Measurements from ENCODE around the gene ARHGAP42. TPM values are rescaled to one million over a fixed set of nuclear protein-coding genes. Genes with fewer than 3 reads are reported as not detected.

ARHGAP42 gene
- polyA plus RNA-seq, 1 donor (not counting 4 experiments of a cell fraction or from before 2014, with no cell fraction given): 5.5 TPM

DNA sequence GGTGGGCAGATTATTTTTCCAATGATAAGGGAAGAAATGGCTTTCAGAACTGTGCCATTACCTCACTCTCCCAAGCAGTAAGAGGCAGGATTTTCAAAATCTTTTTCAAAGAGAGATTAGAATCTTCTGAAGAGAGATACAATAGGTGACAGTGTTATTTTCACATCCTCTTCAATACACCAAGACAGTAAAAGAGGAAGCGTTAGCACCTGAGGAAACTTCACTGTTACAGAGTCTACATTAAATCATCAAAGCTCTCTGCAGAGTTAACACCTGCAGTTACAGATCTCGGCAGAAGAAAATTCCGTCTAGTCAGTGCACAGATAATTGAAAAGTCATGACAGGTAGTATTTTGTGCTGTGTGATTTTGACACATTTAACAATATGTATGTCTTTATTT, 297.6 kb downstream of the ARHGAP42 start:
- no peaks in the 10 kb centered on the region for H3K9me3 ChIP-seq (ENCODE audit: control insufficient read depth, low read depth, low read length)
- no peak overlapping the region for H3K27ac ChIP-seq (ENCODE audit: control insufficient read depth, insufficient read depth, low read length)
- no peaks in the 10 kb centered on the region for H3K36me3 ChIP-seq (ENCODE audit: control insufficient read depth in 2 of 2, extremely low read depth in 1 of 2, insufficient read depth in 2 of 2, low read length in 2 of 2)
- H3K4me3 ChIP-seq (ENCODE audit: control insufficient read depth in 2 of 3, extremely low read depth in 1 of 3, insufficient read depth in 2 of 3, low read depth in 1 of 3, low read length in 3 of 3): no peak overlapping the region
- H3K27me3 ChIP-seq (ENCODE audit: control insufficient read depth, extremely low read depth, insufficient read depth, low read length): no peaks in the 10 kb centered on the region
- no peak overlapping the region for H3K4me2 ChIP-seq (ENCODE audit: control insufficient read depth, extremely low read depth, insufficient read depth, low read depth, low read length)
- no peak overlapping the region for H2AFZ ChIP-seq (ENCODE audit: control insufficient read depth, low read length)
- DNase-seq (ENCODE audit: low read depth, low spot score) (no peak), FAIRE-seq (no peak)
- H3K79me2 ChIP-seq (ENCODE audit: control insufficient read depth, insufficient read depth, low read length): no peaks in the 10 kb centered on the region
- H4K20me1 ChIP-seq (ENCODE audit: control insufficient read depth, extremely low read depth, insufficient read depth, low read length): no peaks in the 10 kb centered on the region
- TF ChIP-seq, protein P1, sequence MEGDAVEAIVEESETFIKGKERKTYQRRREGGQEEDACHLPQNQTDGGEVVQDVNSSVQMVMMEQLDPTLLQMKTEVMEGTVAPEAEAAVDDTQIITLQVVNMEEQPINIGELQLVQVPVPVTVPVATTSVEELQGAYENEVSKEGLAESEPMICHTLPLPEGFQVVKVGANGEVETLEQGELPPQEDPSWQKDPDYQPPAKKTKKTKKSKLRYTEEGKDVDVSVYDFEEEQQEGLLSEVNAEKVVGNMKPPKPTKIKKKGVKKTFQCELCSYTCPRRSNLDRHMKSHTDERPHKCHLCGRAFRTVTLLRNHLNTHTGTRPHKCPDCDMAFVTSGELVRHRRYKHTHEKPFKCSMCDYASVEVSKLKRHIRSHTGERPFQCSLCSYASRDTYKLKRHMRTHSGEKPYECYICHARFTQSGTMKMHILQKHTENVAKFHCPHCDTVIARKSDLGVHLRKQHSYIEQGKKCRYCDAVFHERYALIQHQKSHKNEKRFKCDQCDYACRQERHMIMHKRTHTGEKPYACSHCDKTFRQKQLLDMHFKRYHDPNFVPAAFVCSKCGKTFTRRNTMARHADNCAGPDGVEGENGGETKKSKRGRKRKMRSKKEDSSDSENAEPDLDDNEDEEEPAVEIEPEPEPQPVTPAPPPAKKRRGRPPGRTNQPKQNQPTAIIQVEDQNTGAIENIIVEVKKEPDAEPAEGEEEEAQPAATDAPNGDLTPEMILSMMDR (optimal IDR thresholded peaks at IDR 0.05 in 1 of 3, IDR thresholded peaks at IDR 0.05 in 1 of 3, conservative IDR thresholded peaks at IDR 0.05 in 1 of 3; ENCODE audit: extremely low read depth in 1 of 3, insufficient read depth in 2 of 3, low read length in 3 of 3): no peak
- no peak for TF ChIP-seq EZH2 (IDR thresholded peaks at IDR 0.05; ENCODE audit: low read length)
- H3K9ac ChIP-seq (ENCODE audit: control insufficient read depth, extremely low read depth, insufficient read depth, low read length): no peak overlapping the region
- no peaks in the 10 kb centered on the region for H3K9me1 ChIP-seq (ENCODE audit: control insufficient read depth, extremely low read depth, insufficient read depth, low read length)
- dilution Hi-C loops (cut with MboI; ENCODE audit: extremely low pct_ligation_motif_present, low sequenced_read_pairs): no loop called here
- H3K4me1 ChIP-seq (ENCODE audit: control insufficient read depth, extremely low read depth, insufficient read depth, low read length): no peaks in the 10 kb centered on the region

DNA sequence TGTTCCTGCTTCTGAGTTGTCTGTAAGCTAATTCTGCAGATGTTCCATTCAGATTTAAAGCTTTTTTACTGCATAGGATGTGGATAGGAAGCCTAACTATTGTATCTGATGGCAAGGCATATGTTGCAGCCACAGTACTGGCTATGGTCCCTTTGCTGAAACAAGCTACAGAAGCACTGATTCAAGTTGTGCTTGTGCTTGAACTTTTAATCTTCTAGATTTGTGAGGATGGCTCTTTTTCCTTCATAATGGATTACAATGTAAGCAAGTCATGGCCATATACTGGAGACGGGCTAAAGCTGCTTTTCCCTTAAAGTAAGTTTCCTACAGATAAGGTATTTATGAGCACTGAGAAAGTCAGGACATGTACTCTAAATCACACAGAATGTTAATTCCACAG, 303.8 kb downstream of the ARHGAP42 start:
- Histone ChIP-seq H3K9me1 (ENCODE audit: control insufficient read depth, extremely low read depth, insufficient read depth, low read length) (no peaks in the 10 kb centered on the region), H3K36me3 (ENCODE audit: control insufficient read depth in 2 of 2, extremely low read depth in 1 of 2, insufficient read depth in 2 of 2, low read length in 2 of 2) (no peaks in the 10 kb centered on the region), H3K4me3 (ENCODE audit: control insufficient read depth in 2 of 3, extremely low read depth in 1 of 3, insufficient read depth in 2 of 3, low read depth in 1 of 3, low read length in 3 of 3) (no peak overlapping the region), H3K9me3 (ENCODE audit: control insufficient read depth, low read depth, low read length) (no peaks in the 10 kb centered on the region), H3K27me3 (ENCODE audit: control insufficient read depth, extremely low read depth, insufficient read depth, low read length) (no peaks in the 10 kb centered on the region), H3K27ac (ENCODE audit: control insufficient read depth, insufficient read depth, low read length) (no peak overlapping the region), H2AFZ (ENCODE audit: control insufficient read depth, low read length) (no peak overlapping the region), H3K79me2 (ENCODE audit: control insufficient read depth, insufficient read depth, low read length) (no peaks in the 10 kb centered on the region), H3K9ac (ENCODE audit: control insufficient read depth, extremely low read depth, insufficient read depth, low read length) (no peak overlapping the region), H3K4me2 (ENCODE audit: control insufficient read depth, extremely low read depth, insufficient read depth, low read depth, low read length) (no peak overlapping the region), H3K4me1 (ENCODE audit: control insufficient read depth, extremely low read depth, insufficient read depth, low read length) (no peaks in the 10 kb centered on the region), H4K20me1 (ENCODE audit: control insufficient read depth, extremely low read depth, insufficient read depth, low read length) (no peaks in the 10 kb centered on the region)
- dilution Hi-C loops (cut with MboI; ENCODE audit: extremely low pct_ligation_motif_present, low sequenced_read_pairs): no loop called here
- no peak for FAIRE-seq
- DNase-seq (ENCODE audit: low read depth, low spot score): no peak
- TF ChIP-seq, protein P1 (optimal IDR thresholded peaks at IDR 0.05 in 1 of 3, IDR thresholded peaks at IDR 0.05 in 1 of 3, conservative IDR thresholded peaks at IDR 0.05 in 1 of 3; ENCODE audit: extremely low read depth in 1 of 3, insufficient read depth in 2 of 3, low read length in 3 of 3): no peak
- no peak for TF ChIP-seq EZH2 (IDR thresholded peaks at IDR 0.05; ENCODE audit: low read length)
